HepG2 (cell line): ENCODE measurements around the gene RPS6KB1. TPM values are rescaled to one million over a fixed set of nuclear protein-coding genes. Genes with fewer than 3 reads are reported as not detected.
A peak's percentile ranks its signal among the peaks of the same experiment; 100 is the strongest.

Experiments used
- ATF6 ChIP-seq: sonication (generic); formaldehyde crosslinking; conservative IDR thresholded peaks from 2 replicates; pipeline ENCODE4 v1.4.0; 2020; ENCODE audit warnings: missing genetic modification reagents
- KAT7 ChIP-seq: IDR thresholded peaks from 2 replicates; pipeline ENCODE4 v1.6.1; 2018; ENCODE audit warnings: borderline replicate concordance, missing compliant biosample characterization
- MAFG ChIP-seq: sonication (generic); formaldehyde crosslinking; IDR thresholded peaks from 2 replicates; pipeline ENCODE4 v1.5.1; 2020; ENCODE audit warnings: mild to moderate bottlenecking, missing genetic modification reagents
- PAXIP1 ChIP-seq: sonication (generic); formaldehyde crosslinking; conservative IDR thresholded peaks from 2 replicates; pipeline ENCODE4 v1.4.0; 2020; ENCODE audit warnings: mild to moderate bottlenecking, missing genetic modification reagents, moderate library complexity
- SKIL ChIP-seq: sonication (generic); formaldehyde crosslinking; IDR thresholded peaks from 2 replicates; pipeline ENCODE4 v1.8.0; 2022; ENCODE audit warnings: missing genetic modification reagents, mild to moderate bottlenecking, moderate library complexity, borderline replicate concordance
- UBTF ChIP-seq: sonication (generic); formaldehyde crosslinking; IDR thresholded peaks from 2 replicates; pipeline ENCODE4 v1.4.0; 2020; ENCODE audit warnings: mild to moderate bottlenecking, missing genetic modification reagents
- ZBTB4 ChIP-seq: sonication (generic); formaldehyde crosslinking; IDR thresholded peaks from 2 replicates; pipeline ENCODE4 v1.4.0; 2020; ENCODE audit warnings: missing genetic modification reagents, mild to moderate bottlenecking, borderline replicate concordance
- ZBTB7A ChIP-seq: sonication (generic); formaldehyde crosslinking; IDR thresholded peaks from 2 replicates; pipeline ENCODE4 v1.8.0; 2022; ENCODE audit warnings: mild to moderate bottlenecking, missing genetic modification reagents
- ZKSCAN8 ChIP-seq: IDR thresholded peaks from 2 replicates; pipeline ENCODE4 v1.6.1; 2016; ENCODE audit warnings: borderline replicate concordance, missing genetic modification reagents, missing compliant biosample characterization
- ZNF253 ChIP-seq: sonication (generic); formaldehyde crosslinking; IDR thresholded peaks from 2 replicates; pipeline ENCODE4 v1.8.0; 2022; ENCODE audit warnings: mild to moderate bottlenecking, missing genetic modification reagents, borderline replicate concordance
- ZNF33A ChIP-seq: sonication (generic); formaldehyde crosslinking; IDR thresholded peaks from 2 replicates; pipeline ENCODE4 v1.5.1; 2020; ENCODE audit warnings: missing genetic modification reagents, mild to moderate bottlenecking, moderate library complexity, borderline replicate concordance
- ZNF543 ChIP-seq: sonication (generic); formaldehyde crosslinking; IDR thresholded peaks from 2 replicates; pipeline ENCODE4 v1.4.0; 2020; ENCODE audit warnings: mild to moderate bottlenecking, missing genetic modification reagents
- ZNF629 ChIP-seq: sonication (generic); formaldehyde crosslinking; conservative IDR thresholded peaks from 2 replicates; pipeline ENCODE4 v1.5.0; 2020; ENCODE audit warnings: missing genetic modification reagents
- ZSCAN30 ChIP-seq: sonication (generic); formaldehyde crosslinking; IDR thresholded peaks from 2 replicates; pipeline ENCODE4 v1.5.0; 2020; ENCODE audit warnings: mild to moderate bottlenecking, missing genetic modification reagents
- polyA plus RNA-seq, 8 experiments: library from polyadenylated mRNA; depleted of rRNA in 3 of 8; stranded (reverse) in 7 of 8; unstranded in 1 of 8; fragments of >200 nt; fragmentation: Illumina TruSeq in 4 of 8; extraction: Trizol in 4 of 8; gene quantifications; 2 replicates each; pipeline versions ENCODE4 v1.2.1 to v1.2.3, GENCODE V29; 2011 to 2016; ENCODE audit warnings: low read depth in 4 of 8, missing spikeins in 1 of 8, mixed read lengths in 1 of 8; ENCODE audit not compliant: insufficient read depth in 1 of 8
- total RNA-seq, 5 experiments: library from RNA; depleted of rRNA; stranded (reverse); fragments of >200 nt; fragmentation: Illumina TruSeq; extraction: Trizol; gene quantifications; 2 replicates each; pipeline ENCODE4 v1.2.3, GENCODE V29; 2016; ENCODE audit warnings: low read depth in 1 of 5

RPS6KB1 gene
- total and polyA plus RNA-seq, 2 of the 13 experiments (the other 11 are each of a cell fraction or from before 2014, with no cell fraction given): 16.5 to 42.2 TPM

GRCh38 chr17:59845595-59846393 lies 47.1 kb upstream of the RPS6KB1 start (continued):
- TF ChIP-seq UBTF (CRISPR knock-in tag) (no peak), ZNF33A (CRISPR knock-in tag) (no peak), ZSCAN30 (peak; percentile 7; the same call in 1 of the 2 replicates), ZBTB7A (CRISPR knock-in tag) (no peak), SKIL (CRISPR knock-in tag) (no peak), ATF6 (CRISPR knock-in tag) (no peak), ZNF543 (no peak), PAXIP1 (CRISPR knock-in tag) (peak; percentile 49), MAFG (CRISPR knock-in tag) (no peak), ZNF629 (CRISPR knock-in tag) (no peak), ZNF253 (no peak), KAT7 (CRISPR knock-in tag) (no peak), ZBTB4 (CRISPR knock-in tag) (no peak), ZKSCAN8 (CRISPR knock-in tag) (peak; percentile 99)
